Esophagus (tissue), 2 donors: ENCODE data around the gene NMNAT3. TPM values are rescaled to one million over a fixed set of nuclear protein-coding genes. Genes with fewer than 3 reads are reported as not detected.

Experiments used
- H3K27ac ChIP-seq, 2 donors: one replicate each; pipeline ENCODE4 v1.5.1; 2013; ENCODE audit warnings: low read depth in 2 of 2, mild to moderate bottlenecking in 2 of 2, inconsistent platforms in 1 of 2, low read length in 1 of 2, moderate library complexity in 1 of 2
- H3K27me3 ChIP-seq, 2 donors: one replicate each; pipeline ENCODE4 v1.6.1; 2013; ENCODE audit warnings: low read length in 2 of 2, control low read depth in 1 of 2, mild to moderate bottlenecking in 1 of 2; ENCODE audit not compliant: insufficient read depth in 2 of 2, control insufficient read depth in 1 of 2
- H3K36me3 ChIP-seq, 2 donors: one replicate each; pipeline ENCODE4 v1.6.1; 2013; ENCODE audit warnings: low read length in 1 of 2; ENCODE audit not compliant: control insufficient read depth in 2 of 2, insufficient read depth in 2 of 2
- H3K4me1 ChIP-seq, 2 donors: one replicate each; pipeline ENCODE4 v1.6.1; 2013; ENCODE audit warnings: low read length in 1 of 2; ENCODE audit not compliant: control insufficient read depth in 2 of 2, insufficient read depth in 2 of 2
- H3K4me3 ChIP-seq, 2 donors: one replicate each; pipeline ENCODE4 v1.5.1; 2013; ENCODE audit warnings: low read length in 2 of 2, mild to moderate bottlenecking in 2 of 2, low read depth in 1 of 2, moderate library complexity in 1 of 2
- H3K9me3 ChIP-seq, 2 donors: one replicate each; pipeline ENCODE4 v1.6.1; 2013; ENCODE audit warnings: mild to moderate bottlenecking in 2 of 2, low read depth in 1 of 2, low read length in 1 of 2, moderate library complexity in 1 of 2; ENCODE audit not compliant: control insufficient read depth in 2 of 2, insufficient read depth in 1 of 2
- WGBS, 2 donors: extraction: QIAGEN DNeasy Blood & Tissue Kit; methylation state at CpG; one replicate each; pipeline ENCODE4 v1.1.7; 2013; 5-methylcytosine and 5-hydroxymethylcytosine counted together
- polyA plus RNA-seq, 2 donors: library from polyadenylated mRNA; stranded (reverse); fragments of 200-250 nt; gene quantifications; one replicate each; pipeline ENCODE4 v1.2.3, GENCODE V29; 2013
- donor health status: healthy with polysubstance abuse.
- donor health status: Bipolar disorder and iron deficiency.

NMNAT3 gene
- polyA plus RNA-seq, 2 donors, result 2.1 to 4.6 TPM

- Histone ChIP-seq H3K4me3 (no peak overlapping the region), H3K27me3 (no peaks in the 10 kb centered on the region), H3K9me3 (no peaks in the 10 kb centered on the region), H3K36me3 (no peaks in the 10 kb centered on the region), H3K4me1 (peaks cover 0 to 2% of the 10 kb centered on the region in 2 donors), H3K27ac (no peak overlapping the region)
- 81 to 83% methylated on average over 7 of the region's 7 CpGs for WGBS, 2 donors
These were observed 116.4 kb downstream of the NMNAT3 start for GRCh38 chr3:139561255-139561817.

GRCh38 chr3:139560411-139560810 is 117.4 kb downstream of the NMNAT3 start:
- Histone ChIP-seq H3K27me3 (no peaks in the 10 kb centered on the region), H3K27ac (no peak overlapping the region), H3K36me3 (no peaks in the 10 kb centered on the region), H3K9me3 (no peaks in the 10 kb centered on the region), H3K4me1 (peaks cover 0 to 5% of the 10 kb centered on the region in 2 donors), H3K4me3 (no peak overlapping the region)
- 79 to 90% methylated on average over 3 of the region's 3 CpGs for WGBS, 2 donors

GRCh38 chr3:139559541-139559940 is 118.2 kb downstream of the NMNAT3 start:
- 42 to 45% methylated on average over 5 of the region's 5 CpGs for WGBS, 2 donors
- H3K36me3 ChIP-seq, result no peaks in the 10 kb centered on the region
- H3K27ac ChIP-seq, result peak overlapping the region; percentile 61 to 73
- no peaks in the 10 kb centered on the region for H3K27me3 ChIP-seq
- no peaks in the 10 kb centered on the region for H3K9me3 ChIP-seq
- no peak overlapping the region for H3K4me3 ChIP-seq
- H3K4me1 ChIP-seq, result peaks cover 0 to 5% of the 10 kb centered on the region in 2 donors

GRCh38 chr3:139558351-139559266 is 119.2 kb downstream of the NMNAT3 start:
- Histone ChIP-seq H3K9me3 (no peaks in the 10 kb centered on the region), H3K27me3 (no peaks in the 10 kb centered on the region), H3K36me3 (no peaks in the 10 kb centered on the region), H3K27ac (peak overlapping the region; percentile 61 to 73), H3K4me3 (no peak overlapping the region), H3K4me1 (peaks cover 0 to 5% of the 10 kb centered on the region in 2 donors)
- 49 to 57% methylated on average over 2 of the region's 2 CpGs for WGBS, 2 donors

GRCh38 chr3:139557041-139557440 is 120.7 kb downstream of the NMNAT3 start:
- WGBS, 2 donors, result 79 to 81% methylated on average over 3 of the region's 3 CpGs
- no peaks in the 10 kb centered on the region for H3K9me3 ChIP-seq
- H3K36me3 ChIP-seq, result no peaks in the 10 kb centered on the region
- no peak overlapping the region for H3K4me3 ChIP-seq
- H3K4me1 ChIP-seq, result peaks cover 2 to 5% of the 10 kb centered on the region in 2 donors
- no peak overlapping the region for H3K27ac ChIP-seq
- H3K27me3 ChIP-seq, result no peaks in the 10 kb centered on the region

- H3K27ac ChIP-seq, result no peak overlapping the region
- H3K4me3 ChIP-seq, result no peak overlapping the region
- H3K4me1 ChIP-seq, result peaks cover 2 to 5% of the 10 kb centered on the region in 2 donors
- WGBS, 2 donors, result 88 to 96% methylated on average over 2 of the region's 2 CpGs
- H3K36me3 ChIP-seq, result no peaks in the 10 kb centered on the region
- no peaks in the 10 kb centered on the region for H3K9me3 ChIP-seq
- H3K27me3 ChIP-seq, result no peaks in the 10 kb centered on the region
These were observed 122.5 kb downstream of the NMNAT3 start for GRCh38 chr3:139555249-139555648.

GRCh38 chr3:139554628-139555027 is 123.1 kb downstream of the NMNAT3 start:
- no peak overlapping the region for H3K27ac ChIP-seq

GRCh38 chr3:139552632-139553365 is 125.0 kb downstream of the NMNAT3 start:
- no peak overlapping the region for H3K4me3 ChIP-seq
- no peaks in the 10 kb centered on the region for H3K36me3 ChIP-seq
- WGBS, 2 donors, result 75 to 76% methylated on average over 4 of the region's 4 CpGs
- peak overlapping the region in 1 of 2 donors; percentile 51 for H3K27ac ChIP-seq
- H3K4me1 ChIP-seq, result peaks cover 2 to 3% of the 10 kb centered on the region in 2 donors
- no peaks in the 10 kb centered on the region for H3K27me3 ChIP-seq
- no peaks in the 10 kb centered on the region for H3K9me3 ChIP-seq

More at GRCh38 chr3:139554628-139555027, 123.1 kb downstream of the NMNAT3 start:
- no peaks in the 10 kb centered on the region for H3K27me3 ChIP-seq
- H3K36me3 ChIP-seq, result no peaks in the 10 kb centered on the region
- H3K4me3 ChIP-seq, result no peak overlapping the region
- H3K4me1 ChIP-seq, result peaks cover 2 to 5% of the 10 kb centered on the region in 2 donors
- H3K9me3 ChIP-seq, result no peaks in the 10 kb centered on the region

- Histone ChIP-seq H3K36me3 (no peaks in the 10 kb centered on the region), H3K9me3 (no peaks in the 10 kb centered on the region), H3K4me3 (no peak overlapping the region), H3K27me3 (no peaks in the 10 kb centered on the region), H3K27ac (no peak overlapping the region), H3K4me1 (peaks cover 0 to 2% of the 10 kb centered on the region in 2 donors)
- WGBS, 2 donors, result 56 to 65% methylated on average over 5 of the region's 5 CpGs
These were observed 129.0 kb downstream of the NMNAT3 start for GRCh38 chr3:139548801-139549200.
